Fibroblast of upper back skin (primary cell): ENCODE data around the gene GNG14.
"Not testable (repeated sequence)": the region's sequence is repeated elsewhere in the genome, so short reads cannot be mapped to it uniquely, and the experiment has no call there.

Experiments
- DNase-seq: peaks from one replicate; pipeline ENCODE4 v3.0.0-alpha.2; 2013

Gene GNG14

DNA sequence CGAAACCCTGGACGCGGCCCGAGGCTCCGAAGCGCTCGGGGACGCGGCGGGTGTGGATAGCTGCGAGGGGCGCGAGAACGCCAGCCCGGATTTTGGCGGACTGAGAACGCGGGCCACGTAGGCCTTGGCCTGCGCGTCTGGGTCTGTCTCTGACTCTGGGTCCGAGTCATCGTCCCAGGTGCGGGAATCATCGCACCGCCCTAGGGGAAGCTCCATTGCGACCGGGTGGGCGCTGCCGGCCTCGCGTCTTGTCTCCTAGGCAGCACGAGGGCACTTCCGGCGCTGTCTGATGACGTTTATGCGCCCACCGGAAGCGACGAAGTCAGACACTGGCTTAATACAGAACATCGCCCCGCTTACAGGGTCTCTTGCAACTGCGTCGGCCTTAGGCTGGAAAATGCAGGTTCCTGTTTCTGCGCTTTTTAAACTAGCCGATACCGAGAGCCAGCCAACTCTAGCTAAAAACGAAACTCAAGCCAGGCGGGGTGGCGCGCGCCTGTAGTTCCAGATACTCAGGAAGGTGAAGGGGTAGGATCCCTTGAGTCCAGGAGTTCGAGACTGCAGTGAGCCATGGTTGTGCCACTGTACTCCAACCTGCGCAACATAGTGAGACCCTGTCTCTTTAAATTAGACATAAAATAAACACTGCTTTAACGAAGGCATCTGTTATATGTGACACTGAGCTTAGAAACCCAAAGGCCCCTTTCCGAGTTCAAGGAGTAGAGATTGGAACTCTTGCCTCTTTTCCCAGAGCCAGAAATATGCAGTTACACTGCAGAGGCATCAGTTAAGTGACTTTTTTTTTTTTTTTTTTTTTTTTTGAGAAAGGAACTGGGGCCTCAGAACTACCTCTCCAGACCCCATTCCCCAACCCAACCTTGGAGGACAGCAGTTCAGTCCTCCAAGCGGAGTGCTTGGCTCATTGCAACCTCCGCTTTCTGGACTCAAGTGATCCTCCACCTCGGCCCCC is 8.9 kb downstream of the GNG14 start, which contains the start of gene FBXW9:
Gene FBXW9, minus strand, starts transcription at position 266 of the 970 bp plus-strand sequence. Its CDS starts 50 bp downstream, at position 216.
- DNase-seq = peak; percentile 95

DNA sequence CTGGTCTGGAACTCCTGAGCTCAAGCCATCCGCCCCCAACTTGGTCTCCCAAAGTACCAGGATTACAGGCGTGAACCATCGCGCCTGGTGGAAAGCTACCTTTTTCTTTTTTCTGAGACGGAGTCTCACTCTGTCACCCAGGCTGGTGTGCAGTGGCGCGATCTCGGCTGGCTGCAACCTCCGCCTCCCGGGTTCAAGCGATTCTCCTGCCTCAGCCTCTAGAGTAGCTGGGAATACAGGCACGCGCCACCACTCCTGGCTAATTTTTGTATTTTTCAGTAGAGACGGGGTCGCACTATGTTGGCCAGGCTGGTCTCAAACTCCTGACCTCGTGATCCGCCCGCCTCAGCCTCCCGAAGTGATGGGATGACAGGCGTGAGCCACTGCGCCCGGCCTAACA is 9.6 kb downstream of the GNG14 start:
- not testable (repeated sequence) for DNase-seq

DNA sequence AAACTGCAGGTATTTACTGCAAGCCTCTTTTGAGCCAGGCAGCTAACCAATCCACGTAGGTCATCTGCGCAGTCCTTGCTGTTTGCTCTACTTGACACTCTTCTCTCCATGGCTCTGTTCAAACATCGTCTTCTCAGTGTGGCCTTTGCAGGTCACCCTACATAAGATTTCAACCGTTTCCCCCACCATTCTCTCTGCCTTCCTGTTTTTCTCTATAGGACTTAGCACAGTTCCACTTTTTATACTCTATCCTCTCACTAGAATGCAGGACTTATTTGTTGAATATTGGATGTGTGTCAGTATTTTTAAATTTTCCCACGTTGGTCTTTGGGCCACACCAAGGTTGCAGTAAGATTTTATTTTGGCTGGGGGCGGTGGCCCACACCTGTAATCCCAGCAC is 10.3 kb downstream of the GNG14 start:
- no peak for DNase-seq

DNA sequence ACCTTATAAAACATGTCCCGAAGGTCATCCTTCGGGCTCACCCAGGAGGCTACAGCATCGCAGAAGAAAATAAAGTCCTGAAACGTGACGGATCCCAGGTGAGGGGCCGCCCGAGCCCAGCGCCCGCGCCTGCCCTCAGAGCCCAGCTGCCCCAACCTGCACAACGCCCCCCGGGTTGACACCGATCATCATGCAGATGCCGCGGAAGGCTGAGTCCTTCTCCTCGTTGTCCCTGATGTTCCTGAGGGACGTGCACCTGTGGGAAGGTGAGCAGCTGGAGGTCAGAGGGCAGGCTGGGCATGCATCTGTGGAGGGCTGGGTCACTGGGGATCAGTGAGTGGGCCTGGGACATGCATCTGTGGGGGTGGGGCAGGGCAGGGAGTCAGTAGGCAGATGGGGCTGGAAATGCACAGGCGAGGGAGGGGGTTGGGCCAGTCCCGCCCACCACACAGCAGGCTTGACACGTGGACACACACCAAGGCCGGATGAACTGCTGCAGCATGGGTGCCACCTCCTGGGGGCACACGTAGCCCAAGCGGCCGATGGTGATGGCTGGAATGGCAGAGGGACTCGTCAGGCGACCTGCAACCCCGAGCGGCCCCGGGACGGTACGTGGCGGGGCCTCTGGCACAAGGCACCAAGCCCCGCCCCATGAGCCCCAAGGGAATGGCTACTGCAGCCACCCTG is 13.9 kb downstream of the GNG14 start:
- no peak for DNase-seq

DNA sequence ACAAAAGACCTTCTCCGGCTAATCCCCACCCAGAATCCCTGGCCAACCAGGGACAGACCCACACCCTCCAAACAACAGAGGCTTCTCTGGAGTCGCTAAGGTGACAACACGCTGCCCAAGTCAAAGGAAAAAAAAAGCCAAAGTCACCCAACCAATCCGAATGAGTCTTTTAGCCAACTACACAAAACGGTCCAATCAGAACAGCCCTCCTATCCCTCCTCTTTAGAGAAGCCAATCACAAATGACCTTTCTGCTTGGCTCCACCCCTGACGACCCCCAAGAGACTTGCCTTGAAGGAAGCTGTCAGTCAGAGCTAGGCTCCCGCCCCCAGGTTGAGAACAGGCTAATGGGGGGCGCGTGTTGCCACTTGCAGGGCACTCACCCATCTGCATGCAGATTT is 15.2 kb downstream of the GNG14 start:
- peak; percentile 27 for DNase-seq

DNA sequence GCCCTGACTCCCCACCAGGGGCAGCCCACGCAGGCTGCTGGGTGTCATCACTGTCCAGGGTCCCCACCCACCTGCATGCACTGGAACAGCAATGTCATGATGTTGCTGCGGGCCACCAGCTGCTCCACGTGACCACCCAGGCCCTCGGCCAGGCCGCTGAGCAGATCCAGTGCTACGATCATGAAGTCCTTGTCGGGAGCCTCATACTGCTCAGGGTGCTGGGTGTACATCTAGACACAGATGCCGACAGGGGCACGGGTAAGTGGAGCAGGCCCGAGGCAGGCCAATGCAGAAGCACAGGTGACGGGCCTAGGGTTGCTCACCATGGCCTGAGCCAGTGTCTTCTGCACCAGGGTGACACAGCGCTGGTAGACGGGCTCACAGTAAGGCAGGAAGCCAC is 17.4 kb downstream of the GNG14 start:
- no peak for DNase-seq

DNA sequence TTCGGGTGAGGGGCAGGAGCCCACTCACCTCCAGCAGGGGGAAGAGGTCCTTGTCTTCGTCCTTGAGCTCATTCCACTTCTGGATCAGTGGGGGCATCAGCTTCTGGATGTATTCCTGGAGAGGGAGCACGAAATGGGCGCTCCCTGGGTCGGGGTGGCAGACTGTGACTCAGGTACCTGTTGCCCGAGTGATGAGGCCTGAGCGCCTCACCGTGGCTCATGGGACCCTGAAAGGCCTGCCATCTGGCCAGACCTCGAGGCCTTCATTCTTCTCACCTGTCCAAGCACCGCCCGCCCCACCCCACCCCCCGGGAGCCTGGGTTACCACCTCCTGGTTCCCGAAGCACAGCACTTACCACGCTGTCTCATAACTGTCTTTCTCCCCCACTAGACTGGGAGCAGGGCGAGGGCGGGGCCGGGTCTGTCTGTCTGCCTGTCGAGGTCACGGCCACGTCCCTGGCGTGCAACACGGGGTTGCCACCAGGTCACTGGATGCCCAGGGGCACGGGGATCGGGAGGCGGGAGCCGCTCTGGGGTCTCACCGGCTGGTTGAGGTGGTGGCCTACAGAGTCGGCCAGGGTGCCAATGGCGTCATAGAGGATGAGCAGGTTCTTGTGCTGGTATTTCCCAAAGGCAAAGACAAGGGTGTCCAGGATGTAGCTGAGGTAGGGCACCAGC is 18.0 kb downstream of the GNG14 start:
- no peak for DNase-seq

DNA sequence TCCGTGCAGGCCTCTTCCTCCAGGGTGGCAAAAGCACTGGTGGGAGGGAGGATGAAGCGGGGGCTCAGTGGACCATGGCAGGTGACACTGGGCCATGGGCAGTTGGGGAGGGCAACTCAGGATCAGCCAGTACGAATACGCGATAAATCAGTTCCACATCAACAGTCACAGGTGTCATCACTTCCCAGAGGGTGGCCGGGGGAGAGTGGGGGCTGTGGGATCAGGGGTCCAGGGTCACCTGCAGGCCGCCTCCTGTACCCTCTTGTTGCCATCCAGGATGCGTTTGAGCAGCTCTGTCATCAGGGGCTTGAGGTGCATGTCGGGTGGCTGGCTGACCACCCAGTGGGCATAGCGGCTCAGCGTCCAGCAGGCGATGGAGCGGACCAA is 18.5 kb downstream of the GNG14 start:
- DNase-seq = no peak

DNA sequence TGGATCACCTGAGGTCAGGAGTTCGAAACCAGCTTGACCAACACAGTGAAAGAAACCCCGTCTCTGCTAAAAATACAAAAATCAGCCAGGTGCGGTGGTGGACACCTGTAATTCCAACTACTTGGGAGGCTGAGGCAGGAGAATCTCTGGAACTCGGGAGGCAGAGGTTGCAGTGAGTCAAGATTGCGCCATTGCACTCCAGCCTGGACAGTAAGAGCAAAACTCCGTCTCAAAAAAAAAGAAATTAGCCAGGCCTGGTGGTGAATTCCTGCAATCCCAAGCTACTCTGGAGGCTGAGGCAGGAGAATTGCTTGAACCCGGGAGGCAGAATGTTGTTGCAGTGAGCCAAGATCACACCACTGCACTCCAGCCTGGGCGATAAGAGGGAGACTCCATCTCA is 20.8 kb downstream of the GNG14 start:
- DNase-seq = no peak

DNA sequence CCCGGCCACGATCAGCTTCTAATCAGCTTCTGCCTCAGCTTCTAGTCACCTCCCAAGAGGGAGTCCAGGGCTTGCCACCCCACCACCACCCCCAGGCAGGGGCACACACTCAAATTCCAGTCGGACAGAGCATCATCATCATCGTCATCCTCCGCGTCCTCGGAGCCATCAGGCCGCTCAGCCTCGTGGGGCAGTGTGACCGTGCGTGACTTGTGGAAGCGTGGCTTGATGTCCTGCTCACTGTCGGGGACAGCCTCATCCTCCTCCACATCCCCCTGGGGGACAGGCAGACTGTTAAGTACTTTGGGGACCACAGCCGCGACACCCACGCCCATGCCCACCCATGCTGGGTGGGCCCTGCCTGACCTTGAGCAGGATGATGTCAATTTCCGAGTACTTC is 23.4 kb downstream of the GNG14 start:
- no peak for DNase-seq

DNA sequence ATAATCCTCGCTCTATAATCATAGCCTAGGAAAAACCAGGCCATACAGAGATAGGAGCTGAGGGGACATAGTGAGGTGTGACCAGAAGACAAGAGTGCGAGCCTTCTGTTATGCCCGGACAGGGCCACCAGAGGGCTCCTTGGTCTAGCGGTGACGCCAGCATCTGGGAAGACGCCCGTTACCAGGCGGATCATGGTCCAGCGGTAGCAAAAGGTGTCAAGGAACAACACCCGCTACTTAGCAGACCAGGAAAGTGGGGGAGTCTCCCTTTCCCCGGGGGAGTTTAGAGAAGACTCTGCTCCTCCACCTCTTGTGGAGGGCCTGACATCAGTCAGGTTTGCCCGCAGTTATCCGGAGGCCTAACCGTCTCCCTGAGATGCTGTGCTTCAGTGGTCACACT is 24.3 kb downstream of the GNG14 start:
- DNase-seq = not testable (repeated sequence)

DNA sequence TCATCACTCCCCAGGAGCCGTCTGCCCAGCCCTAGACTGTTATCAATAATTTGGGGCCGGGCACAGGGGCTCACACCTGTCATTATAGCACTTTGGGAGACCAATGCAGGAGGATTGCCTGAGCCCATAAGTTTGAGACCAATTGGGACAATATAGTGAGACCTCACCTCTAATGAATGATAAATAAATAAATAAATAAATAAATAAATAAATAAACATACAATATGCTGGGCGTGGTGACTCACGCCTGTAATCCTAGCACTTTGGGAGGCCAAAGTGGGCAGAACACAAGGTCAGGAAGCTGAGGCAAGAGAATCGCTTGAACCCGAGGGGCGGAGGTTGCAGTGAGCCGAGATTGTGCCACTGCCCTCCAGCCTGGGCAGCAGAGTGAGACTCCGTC is 25.5 kb downstream of the GNG14 start:
- DNase-seq = not testable (repeated sequence)

DNA sequence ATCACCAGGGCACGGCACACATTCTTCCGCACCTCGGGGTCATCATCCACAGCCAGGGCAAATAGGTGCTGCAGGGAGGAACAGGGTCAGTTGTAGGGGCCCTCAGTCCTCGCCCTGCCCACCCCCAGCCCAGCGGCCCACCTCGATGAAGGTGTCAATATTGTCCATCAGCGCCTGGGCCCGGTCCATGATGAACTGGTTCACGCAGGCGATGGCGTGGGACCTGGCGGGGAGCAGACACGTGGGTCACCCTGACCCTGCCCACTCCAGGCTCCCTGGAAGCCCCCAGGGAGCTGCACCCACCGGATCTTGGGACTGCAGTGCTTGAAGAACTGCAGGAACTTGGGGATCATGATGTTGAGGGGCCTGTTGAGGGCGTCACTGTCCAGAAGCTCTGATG is 27.3 kb downstream of the GNG14 start:
- DNase-seq = no peak

DNA sequence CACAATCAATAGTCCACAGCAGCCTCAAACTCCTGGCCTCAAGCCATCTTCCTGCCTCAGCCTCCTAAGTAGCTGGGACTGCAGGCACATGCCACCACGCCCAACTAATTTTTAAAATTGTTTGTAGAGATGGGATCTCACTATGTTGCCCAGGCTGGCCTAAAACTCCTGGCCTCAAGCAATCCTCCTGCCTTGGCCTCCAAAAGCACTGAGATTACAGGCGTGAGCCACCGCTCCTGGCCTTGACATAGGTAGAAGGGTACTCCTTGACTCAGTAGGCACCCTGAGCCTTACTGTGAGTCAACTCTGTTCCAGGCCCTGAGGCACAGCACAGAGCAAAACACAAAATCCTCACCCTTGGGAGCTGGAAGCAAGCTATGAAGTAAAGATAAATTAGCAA is 28.1 kb downstream of the GNG14 start:
- DNase-seq = no peak

DNA sequence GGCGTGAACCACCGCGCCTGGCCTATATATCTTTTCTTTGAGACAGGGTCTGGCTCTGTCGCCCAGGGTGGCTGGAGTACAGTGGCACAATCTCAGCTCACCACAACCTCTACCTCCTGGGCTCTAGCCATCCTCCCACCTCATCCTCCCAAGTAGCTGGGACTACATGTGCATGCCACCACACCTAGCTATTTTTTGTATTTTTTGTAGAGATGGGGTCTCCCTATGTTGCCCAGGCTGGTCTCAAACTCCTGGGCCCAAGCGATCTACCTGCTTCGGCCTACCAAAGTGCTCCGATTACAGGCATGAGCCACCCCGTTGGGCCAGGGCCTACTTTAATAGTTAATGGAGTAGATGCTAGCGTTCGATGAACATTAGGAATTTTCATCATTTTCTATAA is 32.5 kb downstream of the GNG14 start:
- DNase-seq = no peak

DNA sequence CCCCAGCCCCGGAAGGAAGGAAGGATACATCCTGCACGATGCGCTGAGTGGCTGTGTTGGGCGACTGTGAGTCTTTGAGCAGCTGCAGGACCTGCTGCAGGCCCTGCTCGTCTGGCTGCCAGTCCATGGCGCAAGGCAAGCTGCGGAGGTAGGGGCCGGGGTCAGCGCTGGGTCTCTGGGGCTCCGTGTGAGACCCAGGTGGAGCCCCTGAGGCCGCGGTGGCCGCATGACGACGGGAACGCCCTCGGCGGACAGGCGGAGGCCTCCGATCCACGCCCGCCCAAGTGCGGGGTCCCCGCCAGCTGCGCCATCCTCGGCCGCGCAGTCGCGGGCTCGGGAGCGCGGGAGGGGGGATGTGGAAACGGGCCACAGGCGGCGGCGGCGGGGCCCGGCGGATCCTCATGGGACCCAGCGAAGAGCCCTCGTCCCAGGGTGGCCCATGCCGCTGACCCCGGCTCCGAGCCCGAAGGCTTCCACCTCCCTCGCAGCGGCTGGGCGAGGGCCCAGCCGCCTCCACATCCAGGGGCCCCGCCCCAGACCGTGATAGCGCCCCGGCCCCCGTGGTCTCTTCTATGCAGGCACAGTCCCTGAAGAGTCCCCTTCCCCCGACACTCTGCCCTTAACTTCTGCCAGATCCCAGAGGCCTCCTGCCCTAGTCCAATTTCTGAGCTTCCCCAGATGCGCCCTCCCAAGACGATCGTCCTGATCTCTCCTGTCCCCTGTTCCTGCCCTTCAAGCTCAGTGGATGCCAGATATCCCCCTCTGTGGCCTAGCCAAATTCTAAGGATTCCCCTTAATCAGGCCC is 33.3 kb downstream of the GNG14 start:
- no peak for DNase-seq

DNA sequence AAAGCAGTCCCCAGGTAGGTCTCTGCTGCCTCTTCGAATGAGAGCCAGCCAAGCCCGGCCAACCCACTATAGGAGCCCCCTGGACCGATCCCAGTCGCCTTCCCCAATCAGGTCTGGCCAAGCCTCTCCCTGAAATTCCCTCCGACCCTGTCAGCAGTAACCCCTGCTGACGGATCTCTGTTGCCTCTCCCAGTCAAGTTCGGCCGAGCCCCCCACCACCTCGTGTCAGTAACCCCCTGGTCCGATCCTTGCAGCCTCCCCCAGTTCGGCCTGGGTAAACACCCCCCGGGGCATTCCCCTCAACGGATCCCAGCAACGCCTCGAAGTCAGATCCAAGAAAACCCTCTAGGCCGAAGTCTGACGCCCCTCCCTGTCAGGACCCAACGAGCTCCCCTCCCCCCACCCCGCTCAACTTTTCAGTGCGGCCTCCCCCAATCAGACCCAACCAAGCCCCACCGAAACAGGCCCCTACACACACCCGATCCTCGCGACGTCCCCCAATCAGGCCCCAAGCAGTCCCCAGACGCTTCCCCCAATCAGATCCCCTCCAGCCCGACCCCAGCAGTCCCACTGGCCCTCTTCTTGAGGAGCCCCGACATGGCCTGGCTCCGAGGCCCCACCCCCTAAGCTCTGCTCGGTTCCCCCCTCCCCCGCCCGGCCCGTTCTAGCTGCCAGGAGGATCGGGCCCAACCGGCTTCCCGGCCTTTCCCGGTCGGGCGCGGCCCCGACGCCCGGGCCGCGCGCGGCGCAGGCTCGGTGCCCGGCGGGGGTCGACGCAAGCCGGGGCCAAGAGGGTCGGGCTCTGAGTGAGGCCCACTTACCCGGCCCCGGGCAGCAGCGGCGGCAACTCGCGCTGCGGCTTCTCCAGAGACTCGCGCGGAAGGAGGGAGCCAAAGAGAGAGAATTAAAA is 34.1 kb downstream of the GNG14 start:
- DNase-seq = peak; percentile 75

DNA sequence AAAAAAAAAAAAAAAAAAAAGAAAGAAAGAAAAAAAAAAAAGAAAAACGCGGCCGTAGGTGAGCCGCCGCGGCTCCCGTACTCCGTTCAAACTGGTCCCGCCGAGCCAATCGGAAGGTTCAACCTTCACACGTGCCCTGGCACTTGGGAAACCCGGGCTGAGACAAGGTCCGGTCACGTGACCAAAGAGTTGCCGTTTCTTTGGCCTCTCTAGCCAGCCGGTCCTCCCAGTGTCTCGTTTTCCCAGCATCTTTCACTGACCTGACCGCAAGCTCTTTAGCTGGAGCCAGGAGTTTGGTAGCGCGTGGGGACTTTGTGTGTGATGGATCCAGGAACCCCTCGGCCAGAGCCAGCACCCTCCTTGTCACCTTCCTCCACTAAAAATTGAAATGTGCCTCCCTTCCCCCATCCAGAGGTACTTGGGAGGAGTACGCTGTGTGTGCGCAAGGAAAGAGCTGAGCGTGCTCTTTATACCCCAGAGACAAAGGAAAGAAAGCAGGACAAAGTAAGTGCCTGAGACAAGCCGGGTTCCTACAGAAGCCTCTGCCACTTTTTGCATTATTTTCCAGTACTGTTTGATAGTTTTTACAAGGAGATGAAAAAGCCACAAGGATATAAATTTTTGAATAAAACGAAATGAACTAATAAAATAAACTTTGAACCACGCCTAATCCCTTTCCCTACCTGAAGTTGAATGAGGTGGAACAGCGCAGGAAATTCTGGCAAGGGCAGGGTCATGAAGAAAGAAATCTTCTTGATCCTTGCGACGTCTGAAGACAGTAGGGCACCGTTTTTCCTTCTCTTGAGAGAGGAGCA is 35.0 kb downstream of the GNG14 start:
- DNase-seq = peak; percentile 99

DNA sequence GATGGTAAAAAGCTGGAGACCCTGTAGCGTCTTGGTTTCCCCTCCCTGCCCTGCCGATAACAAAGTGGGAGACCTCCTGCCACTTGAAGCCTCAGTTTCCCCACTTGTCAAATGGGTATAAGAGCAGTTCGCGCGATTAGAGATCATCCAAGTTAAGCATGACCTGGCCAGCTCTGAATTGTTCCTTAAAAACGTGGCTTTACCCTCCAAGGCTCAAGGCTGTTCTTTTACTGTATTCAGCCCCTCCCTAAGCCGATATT is 35.5 kb downstream of the GNG14 start:
- no peak for DNase-seq

DNA sequence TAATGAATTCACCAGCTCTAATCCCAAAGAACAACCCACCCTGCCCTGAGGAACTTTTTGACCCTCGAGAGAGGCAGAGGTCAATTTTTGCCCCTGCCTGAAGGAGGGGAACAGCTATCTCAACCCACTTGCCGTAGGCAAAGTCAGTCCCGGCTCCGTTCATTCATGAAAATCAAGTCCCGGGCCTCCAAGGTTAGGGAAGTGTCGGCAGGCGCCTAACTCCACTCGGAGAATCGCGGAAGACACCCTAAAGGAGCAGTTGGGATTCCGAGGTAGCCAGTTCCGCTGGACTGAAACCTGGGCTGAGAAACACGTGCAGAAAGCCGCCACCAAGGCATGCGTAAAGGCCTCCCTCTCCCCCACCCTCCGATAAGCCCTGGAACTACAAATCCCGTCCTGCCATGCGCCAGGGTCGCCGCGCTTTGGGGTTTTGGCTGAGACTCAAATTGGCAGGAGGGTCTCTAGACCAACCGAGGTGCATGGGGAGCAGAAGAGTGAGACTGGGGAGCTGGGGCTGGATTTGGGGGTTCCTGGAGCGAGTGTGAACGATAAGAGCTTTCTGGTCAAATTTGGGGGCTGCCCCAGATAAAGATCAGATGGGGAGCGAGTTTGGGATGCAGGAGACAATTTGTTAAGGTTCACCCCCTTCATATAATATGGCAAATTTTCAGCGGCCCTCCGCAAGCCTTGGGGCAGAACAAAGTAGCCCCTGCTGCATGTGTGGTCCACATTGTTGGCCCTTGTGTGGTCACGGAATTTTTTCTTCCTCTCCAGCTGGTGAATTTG is 36.0 kb downstream of the GNG14 start, which contains the start of gene TNPO2:
Gene TNPO2, minus strand, starts transcription at position 292 of the 786 bp plus-strand sequence. CDS start 2,955 bp downstream, outside the sequence.
- DNase-seq = peak; percentile 64
